ENCODE data around the gene BTBD1.

The BTBD1 gene

DNA sequence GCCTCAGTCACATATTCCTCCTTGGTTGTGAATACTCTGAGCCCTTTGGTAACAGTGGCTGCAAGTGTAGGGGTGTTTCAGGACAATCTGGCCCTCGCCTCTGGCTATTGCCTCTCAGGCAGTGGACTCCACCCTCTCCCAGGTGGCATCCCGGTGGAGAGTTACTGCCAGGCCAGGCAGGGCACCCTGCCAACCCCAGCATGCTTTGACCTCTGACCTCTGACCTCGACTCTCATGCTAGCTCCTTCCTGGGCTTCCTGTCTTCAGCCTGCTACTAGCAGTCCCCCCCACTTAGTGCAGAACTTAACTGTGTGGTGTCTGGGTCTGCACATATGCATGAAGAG lies 45.9 kb upstream of the BTBD1 start:
- Histone ChIP-seq H3K36me3 (ENCODE audit: control insufficient read depth, insufficient read depth, low read length) (no peaks in the 10 kb centered on the region), H3K27me3 (replicated peaks; ENCODE audit: control insufficient read depth, insufficient read depth, low read length) (no peaks in the 10 kb centered on the region), H3K4me3 (replicated peaks; ENCODE audit: low read depth, low read length) (no peak overlapping the region)
- DNase-seq (ENCODE audit: extremely low read depth, insufficient read length), result no peak
- TF ChIP-seq, protein P1, sequence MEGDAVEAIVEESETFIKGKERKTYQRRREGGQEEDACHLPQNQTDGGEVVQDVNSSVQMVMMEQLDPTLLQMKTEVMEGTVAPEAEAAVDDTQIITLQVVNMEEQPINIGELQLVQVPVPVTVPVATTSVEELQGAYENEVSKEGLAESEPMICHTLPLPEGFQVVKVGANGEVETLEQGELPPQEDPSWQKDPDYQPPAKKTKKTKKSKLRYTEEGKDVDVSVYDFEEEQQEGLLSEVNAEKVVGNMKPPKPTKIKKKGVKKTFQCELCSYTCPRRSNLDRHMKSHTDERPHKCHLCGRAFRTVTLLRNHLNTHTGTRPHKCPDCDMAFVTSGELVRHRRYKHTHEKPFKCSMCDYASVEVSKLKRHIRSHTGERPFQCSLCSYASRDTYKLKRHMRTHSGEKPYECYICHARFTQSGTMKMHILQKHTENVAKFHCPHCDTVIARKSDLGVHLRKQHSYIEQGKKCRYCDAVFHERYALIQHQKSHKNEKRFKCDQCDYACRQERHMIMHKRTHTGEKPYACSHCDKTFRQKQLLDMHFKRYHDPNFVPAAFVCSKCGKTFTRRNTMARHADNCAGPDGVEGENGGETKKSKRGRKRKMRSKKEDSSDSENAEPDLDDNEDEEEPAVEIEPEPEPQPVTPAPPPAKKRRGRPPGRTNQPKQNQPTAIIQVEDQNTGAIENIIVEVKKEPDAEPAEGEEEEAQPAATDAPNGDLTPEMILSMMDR (IDR thresholded peaks at IDR 0.05; ENCODE audit: insufficient read depth, low read length, poor library complexity, severe bottlenecking), result no peak

DNA sequence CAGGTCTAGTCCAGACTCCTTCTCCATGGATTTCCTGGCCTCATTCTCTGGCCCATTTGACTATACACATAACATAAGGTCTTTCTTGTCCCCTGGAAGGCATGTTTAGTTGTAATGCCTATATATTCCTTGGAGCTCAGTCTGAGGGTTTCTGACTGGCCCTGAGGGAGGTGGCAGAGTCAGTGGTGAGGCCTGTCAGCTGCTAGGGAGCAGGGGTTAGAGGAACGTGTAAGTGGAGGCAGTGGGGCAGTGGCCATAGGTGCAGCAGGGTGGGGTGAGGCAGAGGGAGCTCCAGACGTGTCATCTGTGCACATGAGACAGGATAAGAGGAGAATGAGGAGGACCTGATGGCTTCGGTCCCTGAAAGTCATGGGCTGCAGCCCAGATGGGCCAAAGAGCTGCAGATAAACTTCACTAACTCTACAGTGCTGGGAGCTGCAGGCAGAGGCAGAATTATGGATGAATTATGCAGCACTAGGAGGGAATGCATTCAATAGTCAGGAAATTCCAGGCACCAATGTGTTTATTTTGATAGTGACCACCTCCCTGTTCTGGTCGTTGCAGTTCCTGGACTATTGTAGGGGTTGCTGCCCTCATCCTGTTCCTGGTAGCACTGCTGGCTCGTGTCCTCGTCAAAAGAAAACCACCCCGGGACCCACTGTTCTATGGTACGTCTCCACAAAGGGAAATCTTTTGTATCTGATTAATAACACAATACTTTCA lies 45.3 kb upstream of the BTBD1 start:
- no peak overlapping the region for H3K4me3 ChIP-seq (replicated peaks; ENCODE audit: low read depth, low read length)
- no peak for DNase-seq (ENCODE audit: extremely low read depth, insufficient read length)
- H3K27me3 ChIP-seq (replicated peaks; ENCODE audit: control insufficient read depth, insufficient read depth, low read length), result no peaks in the 10 kb centered on the region
- TF ChIP-seq, protein P1 (IDR thresholded peaks at IDR 0.05; ENCODE audit: insufficient read depth, low read length, poor library complexity, severe bottlenecking), result no peak
- no peaks in the 10 kb centered on the region for H3K36me3 ChIP-seq (ENCODE audit: control insufficient read depth, insufficient read depth, low read length)

DNA sequence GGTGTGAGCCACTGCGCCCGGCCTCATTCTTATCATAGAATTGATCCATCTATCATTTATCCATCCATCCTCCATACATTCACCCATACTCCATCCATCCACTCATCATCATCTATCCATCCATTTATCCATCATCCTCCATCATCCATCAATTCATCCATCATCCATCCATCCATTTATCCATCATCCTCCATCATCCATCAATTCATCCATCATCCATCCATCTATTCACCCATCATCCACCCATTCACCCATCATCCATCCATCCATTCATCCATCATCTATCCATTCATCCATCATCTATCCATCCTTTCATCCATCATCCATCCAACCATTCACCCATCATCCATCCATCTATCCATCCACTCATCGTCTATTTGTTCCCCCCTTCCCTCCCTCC lies 44.1 kb upstream of the BTBD1 start:
- H3K36me3 ChIP-seq (ENCODE audit: control insufficient read depth, insufficient read depth, low read length), result no peaks in the 10 kb centered on the region

DNA sequence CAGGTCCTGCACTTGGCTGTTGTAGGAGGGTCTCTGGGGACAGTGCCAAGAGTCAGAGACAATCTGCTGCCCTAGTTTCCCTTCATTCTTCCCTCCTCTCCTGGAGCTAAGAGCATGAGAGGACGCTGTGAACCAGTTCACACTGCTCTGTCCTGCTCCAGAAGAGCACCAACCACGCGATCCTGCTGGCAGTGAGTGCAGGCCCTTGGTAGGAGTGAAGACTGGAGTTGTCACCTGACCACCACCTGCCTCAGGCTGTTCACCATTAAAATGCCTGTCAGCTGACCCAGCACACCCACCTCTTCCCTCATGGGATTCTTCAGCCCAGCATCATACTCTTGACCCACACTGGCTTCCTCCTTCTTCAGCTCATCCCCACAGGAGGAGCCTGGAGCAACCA lies 43.3 kb upstream of the BTBD1 start:
- no peaks in the 10 kb centered on the region for H3K27me3 ChIP-seq (replicated peaks; ENCODE audit: control insufficient read depth, insufficient read depth, low read length)
- no peak overlapping the region for H3K4me3 ChIP-seq (replicated peaks; ENCODE audit: low read depth, low read length)
- no peak for DNase-seq (ENCODE audit: extremely low read depth, insufficient read length)
- no peaks in the 10 kb centered on the region for H3K36me3 ChIP-seq (ENCODE audit: control insufficient read depth, insufficient read depth, low read length)
- TF ChIP-seq, protein P1 (IDR thresholded peaks at IDR 0.05; ENCODE audit: insufficient read depth, low read length, poor library complexity, severe bottlenecking), result no peak

More for the DNA sequence above, 44.1 kb upstream of the BTBD1 start:
- TF ChIP-seq, protein P1 (IDR thresholded peaks at IDR 0.05; ENCODE audit: insufficient read depth, low read length, poor library complexity, severe bottlenecking), result no peak
- no peaks in the 10 kb centered on the region for H3K27me3 ChIP-seq (replicated peaks; ENCODE audit: control insufficient read depth, insufficient read depth, low read length)
- H3K4me3 ChIP-seq (replicated peaks; ENCODE audit: low read depth, low read length), result no peak overlapping the region
- no peak for DNase-seq (ENCODE audit: extremely low read depth, insufficient read length)

DNA sequence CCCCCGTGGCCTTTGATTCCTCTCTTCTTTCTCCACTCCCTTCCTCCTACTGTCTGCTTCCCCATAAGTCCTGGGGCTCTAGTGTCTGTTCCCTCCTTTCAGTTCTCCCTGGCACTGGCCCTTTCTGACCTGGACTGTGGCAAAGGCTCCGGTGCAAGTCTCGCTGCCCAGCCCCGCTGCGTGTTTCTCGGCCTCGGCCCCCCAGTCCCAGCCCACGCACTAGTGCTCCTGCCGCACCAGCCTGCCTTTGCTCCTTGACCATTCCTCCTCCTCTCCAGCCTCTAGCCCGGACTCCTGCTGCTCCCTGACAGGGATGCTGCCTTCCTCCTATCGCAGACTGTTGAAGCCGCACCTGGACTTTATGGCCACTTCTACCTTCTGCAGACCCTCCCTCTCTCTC lies 42.5 kb upstream of the BTBD1 start:
- no peaks in the 10 kb centered on the region for H3K27me3 ChIP-seq (replicated peaks; ENCODE audit: control insufficient read depth, insufficient read depth, low read length)
- no peak overlapping the region for H3K4me3 ChIP-seq (replicated peaks; ENCODE audit: low read depth, low read length)
- no peak for DNase-seq (ENCODE audit: extremely low read depth, insufficient read length)
- no peaks in the 10 kb centered on the region for H3K36me3 ChIP-seq (ENCODE audit: control insufficient read depth, insufficient read depth, low read length)
- TF ChIP-seq, protein P1 (IDR thresholded peaks at IDR 0.05; ENCODE audit: insufficient read depth, low read length, poor library complexity, severe bottlenecking), result no peak

Measured in GM06990 (cell line).